Measurements from ENCODE around the gene AP1S1.
"Not testable (repeated sequence)": the region's sequence is repeated elsewhere in the genome, so short reads cannot be mapped to it uniquely, and the experiment has no call there.

Gene AP1S1

GRCh38 chr7:101123703-101124068 is 30.6 kb upstream of the AP1S1 start:
- no peaks in the 10 kb centered on the region for H3K36me3 ChIP-seq (ENCODE audit: control insufficient read depth, insufficient read depth, low read length)
- H3K4me3 ChIP-seq (ENCODE audit: insufficient read depth, low read depth, low read length, poor library complexity, severe bottlenecking) = no peak overlapping the region
- H3K4me1 ChIP-seq (ENCODE audit: control insufficient read depth, insufficient read depth, low read length, poor library complexity, severe bottlenecking) = peaks cover 17% of the 10 kb centered on the region
- no peak for DNase-seq
- H3K27ac ChIP-seq (ENCODE audit: insufficient read depth, low read length, poor library complexity, severe bottlenecking) = no peak overlapping the region
- peaks cover 17% of the 10 kb centered on the region for H3K27me3 ChIP-seq (replicated peaks; ENCODE audit: control insufficient read depth, insufficient read depth, low read length, poor library complexity, severe bottlenecking)
- H3K9me3 ChIP-seq (ENCODE audit: control insufficient read depth, low read length) = no peaks in the 10 kb centered on the region

GRCh38 chr7:101124376-101125056 is 29.8 kb upstream of the AP1S1 start:
- Histone ChIP-seq H3K27me3 (replicated peaks; ENCODE audit: control insufficient read depth, insufficient read depth, low read length, poor library complexity, severe bottlenecking) (peaks cover 14% of the 10 kb centered on the region), H3K9me3 (ENCODE audit: control insufficient read depth, low read length) (no peaks in the 10 kb centered on the region), H3K4me1 (ENCODE audit: control insufficient read depth, insufficient read depth, low read length, poor library complexity, severe bottlenecking) (peaks cover 17% of the 10 kb centered on the region), H3K27ac (ENCODE audit: insufficient read depth, low read length, poor library complexity, severe bottlenecking) (no peak overlapping the region), H3K4me3 (ENCODE audit: insufficient read depth, low read depth, low read length, poor library complexity, severe bottlenecking) (no peak overlapping the region), H3K36me3 (ENCODE audit: control insufficient read depth, insufficient read depth, low read length) (no peaks in the 10 kb centered on the region)
- DNase-seq = no peak

- Histone ChIP-seq H3K27ac (ENCODE audit: insufficient read depth, low read length, poor library complexity, severe bottlenecking) (no peak overlapping the region), H3K4me3 (ENCODE audit: insufficient read depth, low read depth, low read length, poor library complexity, severe bottlenecking) (no peak overlapping the region)
Measured at GRCh38 chr7:101125989-101126650, 28.2 kb upstream of the AP1S1 start.

GRCh38 chr7:101126651-101127459 is 27.4 kb upstream of the AP1S1 start, which contains the start of gene SERPINE1:
Gene SERPINE1 (plus strand): TSS chr7:101127104. CDS start chr7:101128394, 1,290 bp downstream.
- Histone ChIP-seq H3K9me3 (ENCODE audit: control insufficient read depth, low read length) (no peaks in the 10 kb centered on the region), H3K27me3 (replicated peaks; ENCODE audit: control insufficient read depth, insufficient read depth, low read length, poor library complexity, severe bottlenecking) (peaks cover 11% of the 10 kb centered on the region), H3K27ac (ENCODE audit: insufficient read depth, low read length, poor library complexity, severe bottlenecking) (no peak within 1 kb of the TSS), H3K4me3 (ENCODE audit: insufficient read depth, low read depth, low read length, poor library complexity, severe bottlenecking) (no peak within 1 kb of the TSS), H3K36me3 (ENCODE audit: control insufficient read depth, insufficient read depth, low read length) (no peaks in the 10 kb centered on the region), H3K4me1 (ENCODE audit: control insufficient read depth, insufficient read depth, low read length, poor library complexity, severe bottlenecking) (peaks cover 17% of the 10 kb centered on the region)
- DNase-seq = peak; percentile 16 to 29 (median 16)

More at GRCh38 chr7:101125989-101126650, 28.2 kb upstream of the AP1S1 start:
- H3K36me3 ChIP-seq (ENCODE audit: control insufficient read depth, insufficient read depth, low read length) = no peaks in the 10 kb centered on the region
- peaks cover 17% of the 10 kb centered on the region for H3K4me1 ChIP-seq (ENCODE audit: control insufficient read depth, insufficient read depth, low read length, poor library complexity, severe bottlenecking)
- H3K9me3 ChIP-seq (ENCODE audit: control insufficient read depth, low read length) = no peaks in the 10 kb centered on the region
- DNase-seq = no peak
- H3K27me3 ChIP-seq (replicated peaks; ENCODE audit: control insufficient read depth, insufficient read depth, low read length, poor library complexity, severe bottlenecking) = peaks cover 14% of the 10 kb centered on the region

GRCh38 chr7:101127460-101128039 is 26.7 kb upstream of the AP1S1 start:
- no peak for DNase-seq
- Histone ChIP-seq H3K4me1 (ENCODE audit: control insufficient read depth, insufficient read depth, low read length, poor library complexity, severe bottlenecking) (peaks cover 17% of the 10 kb centered on the region), H3K9me3 (ENCODE audit: control insufficient read depth, low read length) (no peaks in the 10 kb centered on the region), H3K27me3 (replicated peaks; ENCODE audit: control insufficient read depth, insufficient read depth, low read length, poor library complexity, severe bottlenecking) (peaks cover 9% of the 10 kb centered on the region), H3K4me3 (ENCODE audit: insufficient read depth, low read depth, low read length, poor library complexity, severe bottlenecking) (no peak overlapping the region), H3K27ac (ENCODE audit: insufficient read depth, low read length, poor library complexity, severe bottlenecking) (no peak overlapping the region), H3K36me3 (ENCODE audit: control insufficient read depth, insufficient read depth, low read length) (no peaks in the 10 kb centered on the region)

- no peak for DNase-seq
- peaks cover 17% of the 10 kb centered on the region for H3K4me1 ChIP-seq (ENCODE audit: control insufficient read depth, insufficient read depth, low read length, poor library complexity, severe bottlenecking)
- H3K36me3 ChIP-seq (ENCODE audit: control insufficient read depth, insufficient read depth, low read length) = no peaks in the 10 kb centered on the region
- no peaks in the 10 kb centered on the region for H3K9me3 ChIP-seq (ENCODE audit: control insufficient read depth, low read length)
- peaks cover 4% of the 10 kb centered on the region for H3K27me3 ChIP-seq (replicated peaks; ENCODE audit: control insufficient read depth, insufficient read depth, low read length, poor library complexity, severe bottlenecking)
- H3K4me3 ChIP-seq (ENCODE audit: insufficient read depth, low read depth, low read length, poor library complexity, severe bottlenecking) = no peak overlapping the region
- H3K27ac ChIP-seq (ENCODE audit: insufficient read depth, low read length, poor library complexity, severe bottlenecking) = no peak overlapping the region
Measured at GRCh38 chr7:101128040-101128834, 26.0 kb upstream of the AP1S1 start.

GRCh38 chr7:101129603-101130117 is 24.6 kb upstream of the AP1S1 start:
- DNase-seq = no peak
- Histone ChIP-seq H3K36me3 (ENCODE audit: control insufficient read depth, insufficient read depth, low read length) (no peaks in the 10 kb centered on the region), H3K9me3 (ENCODE audit: control insufficient read depth, low read length) (no peaks in the 10 kb centered on the region), H3K27me3 (replicated peaks; ENCODE audit: control insufficient read depth, insufficient read depth, low read length, poor library complexity, severe bottlenecking) (peaks cover 4% of the 10 kb centered on the region), H3K4me3 (ENCODE audit: insufficient read depth, low read depth, low read length, poor library complexity, severe bottlenecking) (no peak overlapping the region), H3K27ac (ENCODE audit: insufficient read depth, low read length, poor library complexity, severe bottlenecking) (no peak overlapping the region), H3K4me1 (ENCODE audit: control insufficient read depth, insufficient read depth, low read length, poor library complexity, severe bottlenecking) (peaks cover 17% of the 10 kb centered on the region)

- not testable (repeated sequence) for H3K4me3 ChIP-seq (ENCODE audit: insufficient read depth, low read depth, low read length, poor library complexity, severe bottlenecking); DNase-seq; H3K36me3 ChIP-seq (ENCODE audit: control insufficient read depth, insufficient read depth, low read length); H3K27me3 ChIP-seq (replicated peaks; ENCODE audit: control insufficient read depth, insufficient read depth, low read length, poor library complexity, severe bottlenecking); H3K9me3 ChIP-seq (ENCODE audit: control insufficient read depth, low read length); H3K27ac ChIP-seq (ENCODE audit: insufficient read depth, low read length, poor library complexity, severe bottlenecking); H3K4me1 ChIP-seq (ENCODE audit: control insufficient read depth, insufficient read depth, low read length, poor library complexity, severe bottlenecking)
Measured at GRCh38 chr7:101132626-101133600, 21.4 kb upstream of the AP1S1 start.
